Activated T-helper 1 cell treated with Interleukin-2 at 50 U/mL for 16 hours (primary cell): ENCODE data around the gene KMT2B.
A peak's percentile ranks its signal among the peaks of the same experiment; 100 is the strongest.

ENCODE experiments used
- DNase-seq: peaks from one replicate; pipeline ENCODE4 v3.0.0-alpha.2; 2020; ENCODE audit warnings: low read depth

KMT2B gene

DNA sequence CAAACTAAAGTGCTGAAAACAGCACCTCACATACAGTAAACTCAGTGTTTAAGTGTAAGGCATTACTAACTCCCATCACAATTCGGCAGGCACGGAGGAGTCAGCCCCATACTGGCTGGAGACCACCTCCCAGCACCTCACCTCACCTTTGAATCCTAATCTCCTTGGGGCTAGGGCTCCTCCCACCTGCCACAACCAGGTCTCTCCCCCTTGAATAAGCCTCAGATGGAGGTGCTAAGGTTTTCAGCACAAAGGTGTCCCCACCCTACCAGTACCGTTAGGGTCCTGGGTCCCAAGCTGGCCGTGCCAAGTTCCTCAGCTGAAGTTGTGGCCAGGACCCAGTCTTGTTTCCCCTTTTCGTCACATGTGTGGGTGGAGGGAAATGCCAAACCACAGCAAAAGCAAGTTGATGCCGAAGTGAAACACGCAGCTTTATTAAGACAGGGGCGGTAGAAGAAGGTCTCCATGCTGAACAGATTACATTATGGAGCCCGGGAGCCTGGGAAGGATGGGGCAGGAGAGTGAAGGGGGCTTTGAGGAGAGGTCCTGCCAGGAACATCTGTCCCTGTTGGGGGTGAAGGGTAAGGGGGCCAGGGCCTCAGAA, 24.4 kb downstream of the KMT2B start, which contains the start of gene IGFLR1:
TSS of gene IGFLR1 (minus strand) at position 332 of the 604 bp plus-strand sequence. CDS start 1,272 bp downstream, outside the sequence.
- peak; percentile 42 for DNase-seq

DNA sequence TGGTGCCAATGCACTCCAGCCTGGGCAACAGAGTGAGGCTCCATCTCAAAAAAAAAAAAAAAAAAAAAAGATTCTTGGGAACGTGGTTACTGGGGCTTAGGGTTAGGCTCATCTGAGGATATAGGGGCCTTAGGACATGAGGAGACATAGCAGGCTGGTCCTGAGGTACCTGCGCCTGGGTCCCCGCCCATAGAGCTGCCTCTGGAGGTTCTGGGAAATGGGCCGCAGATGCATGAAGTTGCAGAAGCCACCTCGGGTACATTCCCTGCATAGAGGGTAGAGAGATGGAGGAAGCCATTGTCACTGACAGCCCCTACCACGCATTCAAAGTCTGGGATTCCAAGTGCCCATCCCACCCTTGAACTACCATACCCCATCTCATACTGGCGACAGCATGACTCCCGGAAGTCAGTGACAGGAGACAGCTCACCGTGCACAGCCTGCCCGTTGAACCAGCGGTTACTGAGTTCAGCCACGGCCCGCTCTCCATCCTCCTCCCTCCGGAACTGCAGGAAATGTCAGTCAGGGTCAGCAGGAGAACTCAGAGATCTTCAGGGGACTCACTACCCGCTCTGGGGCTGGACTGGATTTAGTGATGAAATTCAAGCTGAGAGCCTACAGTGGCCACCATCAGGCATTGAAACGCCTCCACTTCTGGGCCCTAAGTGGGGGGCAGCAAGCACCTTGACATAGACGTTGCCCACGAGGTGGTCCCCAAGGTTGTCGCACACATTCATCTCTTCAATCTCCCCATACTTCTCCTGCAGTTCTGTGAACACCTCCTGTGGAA, 26.0 kb downstream of the KMT2B start:
- no peak for DNase-seq

DNA sequence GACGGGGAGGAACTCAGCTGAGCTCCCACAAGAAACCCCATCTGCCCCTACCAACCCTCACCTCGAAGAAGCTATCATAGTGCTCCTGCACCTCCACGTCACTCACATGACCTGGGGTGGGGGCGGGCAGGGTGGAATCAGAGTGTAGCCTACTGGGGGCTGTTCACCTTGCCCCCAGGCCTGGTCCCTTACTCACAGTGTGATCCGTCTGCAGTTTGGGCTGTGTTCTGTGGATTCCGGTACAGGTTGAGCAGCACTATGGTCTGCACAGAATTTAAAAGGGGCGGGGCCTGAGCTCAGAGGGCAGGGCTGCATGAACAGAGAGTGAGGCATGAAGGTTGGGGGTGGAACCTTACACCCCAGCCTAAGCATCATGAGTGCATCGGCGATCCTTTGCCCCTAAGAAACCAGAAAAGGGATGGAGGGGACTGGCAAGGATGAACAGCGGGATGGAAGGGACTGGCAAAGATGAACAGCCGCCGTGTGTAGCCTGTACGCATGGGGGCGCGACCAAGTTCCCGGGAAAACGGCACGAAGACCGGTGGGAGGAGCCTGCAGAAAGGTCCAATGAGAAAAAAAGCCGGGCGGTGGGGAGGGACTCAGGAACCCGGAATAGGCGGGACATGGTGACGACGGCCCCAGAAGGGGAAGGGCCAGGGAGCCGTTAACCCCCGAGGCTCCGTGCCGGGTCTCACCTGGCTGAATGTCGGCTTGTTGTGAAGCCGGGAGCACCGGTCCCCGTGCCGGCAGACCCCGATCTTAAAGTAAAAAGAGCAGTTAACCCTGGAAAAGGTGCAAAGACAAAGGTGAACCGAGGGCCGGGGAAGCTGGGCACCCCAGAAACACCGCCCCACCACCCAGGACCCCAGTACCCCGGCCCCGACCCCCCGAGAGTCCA, 26.9 kb downstream of the KMT2B start:
- DNase-seq: peak; percentile 83

DNA sequence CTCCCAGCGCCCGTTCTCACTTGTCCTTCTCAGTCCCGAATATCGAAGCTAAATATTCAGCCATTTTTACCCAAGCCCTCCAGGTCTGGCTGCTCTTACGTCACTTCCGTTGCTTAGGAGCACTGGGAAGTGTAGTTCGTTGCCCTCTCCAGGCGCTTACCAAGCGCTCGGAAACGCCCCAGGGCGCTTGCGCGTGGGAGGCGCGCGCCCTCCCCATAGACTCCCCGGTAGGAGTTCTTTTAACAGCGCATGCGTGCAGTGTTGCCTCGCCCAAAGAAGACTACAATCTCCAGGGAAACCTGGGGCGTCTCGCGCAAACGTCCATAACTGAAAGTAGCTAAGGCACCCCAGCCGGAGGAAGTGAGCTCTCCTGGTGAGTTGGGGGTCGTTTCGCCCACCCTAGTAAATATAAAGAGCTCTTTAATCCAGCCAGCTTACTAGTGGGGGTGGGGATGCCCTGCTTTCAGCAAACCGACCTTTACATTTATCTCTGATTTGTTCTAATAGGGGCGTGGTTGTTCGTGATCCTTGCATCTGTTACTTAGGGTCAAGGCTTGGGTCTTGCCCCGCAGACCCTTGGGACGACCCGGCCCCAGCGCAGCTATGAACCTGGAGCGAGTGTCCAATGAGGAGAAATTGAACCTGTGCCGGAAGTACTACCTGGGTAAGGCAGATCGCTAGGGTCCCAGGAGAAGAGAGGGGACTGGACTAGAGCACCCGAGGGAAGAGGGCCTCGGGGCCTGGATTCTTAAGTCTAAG, 27.7 kb downstream of the KMT2B start, which contains the start of the genes PSENEN and U2AF1L4:
TSS of gene PSENEN (plus strand) at position 324 of the 759 bp plus-strand sequence. CDS start at position 604, 280 bp downstream.
TSS of gene U2AF1L4 (minus strand) at position 91 of the 759 bp plus-strand sequence. CDS start at position 64, 27 bp downstream.
- DNase-seq: peak; percentile 96

DNA sequence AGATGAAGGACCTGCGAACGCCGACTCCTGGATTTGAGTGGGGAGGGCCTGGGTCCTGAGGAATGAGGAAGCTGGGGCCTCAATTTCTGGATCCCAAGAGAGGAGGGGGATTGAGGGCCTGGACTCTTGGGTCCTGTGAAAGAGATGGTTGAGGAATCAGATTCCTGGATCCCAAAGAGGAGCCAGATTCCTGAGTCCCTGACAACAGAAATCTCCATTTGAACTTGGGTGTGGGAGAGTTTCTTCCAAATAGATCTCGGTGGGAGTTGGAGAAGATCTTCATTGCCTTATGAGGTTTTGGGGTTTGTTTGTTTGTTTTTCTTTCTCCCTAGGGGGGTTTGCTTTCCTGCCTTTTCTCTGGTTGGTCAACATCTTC, 28.3 kb downstream of the KMT2B start:
- DNase-seq: no peak

DNA sequence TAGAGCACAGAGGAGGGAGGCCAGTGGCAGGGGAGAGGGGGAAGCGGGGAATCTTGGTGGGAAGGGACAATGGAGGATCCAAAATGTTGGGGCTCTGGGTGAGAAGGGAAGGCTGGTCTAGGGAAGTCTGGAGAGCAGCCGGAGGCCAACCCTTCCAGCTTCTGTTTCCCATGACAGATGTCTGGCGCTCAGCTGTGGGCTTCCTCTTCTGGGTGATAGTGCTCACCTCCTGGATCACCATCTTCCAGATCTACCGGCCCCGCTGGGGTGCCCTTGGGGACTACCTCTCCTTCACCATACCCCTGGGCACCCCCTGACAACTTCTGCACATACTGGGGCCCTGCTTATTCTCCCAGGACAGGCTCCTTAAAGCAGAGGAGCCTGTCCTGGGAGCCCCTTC, 28.7 kb downstream of the KMT2B start:
- no peak for DNase-seq

DNA sequence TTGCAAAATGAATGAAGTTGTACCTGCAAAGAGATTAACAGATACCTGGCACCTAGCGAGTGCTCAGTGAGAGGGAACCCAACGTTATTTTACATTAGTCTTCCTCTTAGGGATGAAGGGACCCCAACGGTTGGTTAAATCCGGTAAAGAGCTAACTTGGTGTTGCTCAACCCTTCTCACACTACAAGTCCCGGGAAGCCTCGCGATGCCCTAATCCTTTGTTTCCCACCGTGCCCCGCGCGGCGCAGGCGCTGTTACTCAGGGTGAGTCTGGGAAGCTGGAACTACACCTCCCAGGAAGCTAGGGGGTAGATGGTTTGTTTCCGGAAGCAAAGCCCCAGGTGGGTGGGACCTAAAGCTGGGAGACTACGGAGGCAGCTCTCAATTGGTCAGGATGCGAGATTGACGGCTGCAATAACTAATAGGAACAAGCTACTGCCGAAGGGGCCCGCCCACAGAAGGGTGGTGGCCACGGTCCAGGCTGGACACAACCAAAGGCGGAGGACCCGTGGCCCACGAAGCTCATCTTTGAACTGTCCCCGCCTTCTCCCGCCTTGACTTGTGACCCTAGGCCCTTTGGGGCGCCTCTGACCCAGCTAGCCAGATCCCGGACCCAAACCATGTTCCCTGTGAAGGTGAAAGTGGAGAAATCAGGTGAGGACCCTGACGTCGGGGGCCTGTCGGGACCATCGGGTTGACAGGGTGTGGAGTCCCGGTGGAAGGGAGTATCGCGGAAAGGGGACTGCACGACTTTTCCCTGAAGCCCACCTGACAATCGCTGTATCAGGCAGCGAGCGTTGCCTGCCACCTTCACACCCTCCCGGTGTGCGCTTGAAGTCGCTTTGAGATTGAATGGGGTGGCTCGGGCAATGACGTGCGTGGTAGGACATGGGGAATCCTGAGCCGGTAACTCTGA, 30.6 kb downstream of the KMT2B start, which contains the start of gene LIN37:
TSS of gene LIN37 (plus strand) at position 471 of the 915 bp plus-strand sequence. CDS start at position 620, 149 bp downstream.
- DNase-seq: peak; percentile 98

DNA sequence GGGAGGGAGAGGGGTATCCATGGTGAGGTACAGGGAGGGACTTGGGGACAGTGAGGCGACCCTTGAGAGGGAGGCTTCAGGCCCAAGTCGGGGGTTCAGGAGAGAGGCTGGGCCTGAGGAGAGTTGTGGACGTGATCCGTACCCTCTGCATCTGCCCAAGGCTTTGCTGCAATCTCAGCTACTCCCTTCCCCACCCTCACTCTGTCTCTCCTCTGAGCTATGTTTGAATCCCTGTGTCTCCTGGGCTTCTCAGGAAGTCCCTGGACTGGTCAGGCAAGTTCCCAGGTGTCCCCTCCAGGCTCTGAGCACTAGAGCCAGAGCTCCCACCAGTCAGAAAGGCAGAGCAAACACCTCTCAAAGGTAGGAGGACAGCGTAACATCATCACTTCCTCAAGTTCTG, 32.4 kb downstream of the KMT2B start:
- DNase-seq: no peak

DNA sequence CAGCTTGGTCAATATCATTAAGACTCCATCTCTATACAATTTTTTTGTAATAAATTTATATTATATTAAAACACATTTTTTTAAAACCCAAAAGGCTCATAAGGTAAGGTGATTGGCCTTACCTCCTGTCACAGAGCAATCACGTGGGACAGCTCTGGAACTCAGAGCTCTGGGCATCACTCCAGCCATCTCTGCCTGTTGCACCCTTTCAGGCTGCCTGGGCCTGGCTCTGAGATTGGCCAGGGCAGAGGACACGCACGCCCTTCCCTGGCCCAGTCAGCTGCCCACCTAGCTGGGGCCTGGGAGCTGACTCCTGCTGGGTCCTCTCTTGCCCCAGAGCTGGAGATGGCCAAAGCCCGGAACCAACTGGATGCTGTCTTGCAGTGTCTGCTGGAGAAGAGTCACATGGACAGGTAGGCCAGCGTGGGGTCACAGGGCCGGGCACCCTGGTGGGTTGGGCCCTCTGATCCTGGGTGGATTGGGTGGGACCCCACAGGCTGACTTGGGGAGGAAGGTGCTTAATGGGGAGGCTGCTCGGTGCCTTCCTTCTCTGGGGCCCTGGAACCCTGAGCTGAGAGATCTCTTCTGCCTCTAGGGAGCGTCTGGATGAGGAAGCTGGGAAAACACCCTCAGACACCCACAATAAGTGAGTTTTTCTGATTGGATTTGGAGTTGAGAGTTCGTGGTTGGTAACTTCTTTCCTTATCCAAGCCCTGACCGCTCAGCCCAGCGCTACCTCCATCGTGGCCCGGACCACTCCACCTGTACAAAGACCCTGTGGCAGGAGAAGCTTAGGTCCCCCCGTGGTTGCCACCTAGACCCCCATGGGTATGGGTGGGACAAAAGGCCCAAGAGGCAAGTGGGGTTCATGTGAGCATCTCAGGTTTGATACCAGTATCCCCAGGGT, 34.3 kb downstream of the KMT2B start:
- no peak for DNase-seq

DNA sequence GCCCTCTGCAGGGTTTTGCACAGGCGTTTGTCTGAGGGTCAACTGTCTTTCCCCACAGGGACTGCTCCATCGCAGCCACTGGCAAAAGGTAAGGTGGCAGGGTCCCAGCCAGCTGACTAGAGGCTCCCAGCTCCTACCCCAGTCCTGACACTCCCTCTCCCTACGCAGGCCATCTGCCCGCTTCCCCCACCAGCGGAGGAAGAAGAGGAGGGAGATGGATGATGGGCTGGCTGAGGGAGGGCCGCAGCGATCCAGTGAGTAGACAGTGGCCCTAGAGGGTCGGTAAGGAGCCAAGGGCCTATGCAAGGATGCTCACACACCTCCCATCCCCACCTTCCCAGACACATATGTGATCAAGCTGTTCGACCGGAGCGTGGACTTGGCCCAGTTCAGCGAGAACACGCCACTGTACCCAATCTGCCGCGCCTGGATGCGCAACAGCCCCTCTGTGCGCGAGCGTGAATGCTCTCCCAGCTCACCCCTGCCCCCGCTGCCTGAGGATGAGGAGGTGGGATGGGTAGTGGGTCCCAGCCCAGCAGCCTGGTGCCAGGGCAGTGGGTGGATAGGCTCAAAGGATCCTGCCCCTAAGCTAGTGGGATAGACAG, 35.0 kb downstream of the KMT2B start:
- no peak for DNase-seq

DNA sequence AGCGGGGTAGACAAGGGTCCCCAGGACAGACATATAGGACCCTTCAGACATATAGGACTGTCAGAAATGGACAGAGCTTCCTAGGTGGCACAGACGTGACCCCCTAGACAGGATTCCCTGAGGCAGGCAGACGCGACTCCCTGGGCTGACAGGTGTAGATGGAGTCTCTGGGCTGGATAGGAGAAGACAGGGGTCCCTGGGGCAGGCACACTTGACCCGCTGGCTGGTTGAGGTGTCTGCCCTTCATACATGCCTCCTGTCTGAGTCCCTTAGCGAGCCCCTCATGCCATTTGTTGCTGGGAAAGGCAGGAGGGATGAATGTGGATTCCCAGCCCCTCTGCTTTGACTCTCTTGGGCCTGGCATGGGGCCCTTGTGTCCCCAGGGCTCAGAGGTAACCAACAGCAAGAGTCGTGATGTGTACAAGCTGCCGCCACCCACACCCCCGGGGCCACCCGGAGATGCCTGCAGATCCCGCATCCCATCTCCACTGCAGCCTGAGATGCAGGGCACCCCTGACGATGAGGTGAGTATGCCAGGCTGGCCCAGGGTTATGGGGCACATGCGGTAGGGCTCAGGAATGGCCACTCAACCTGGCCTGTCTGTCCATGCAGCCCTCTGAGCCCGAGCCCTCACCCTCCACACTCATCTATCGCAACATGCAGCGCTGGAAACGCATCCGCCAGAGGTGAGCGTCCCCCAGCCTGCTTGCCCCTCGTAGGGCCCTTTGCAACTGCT, 36.0 kb downstream of the KMT2B start:
- no peak for DNase-seq

DNA sequence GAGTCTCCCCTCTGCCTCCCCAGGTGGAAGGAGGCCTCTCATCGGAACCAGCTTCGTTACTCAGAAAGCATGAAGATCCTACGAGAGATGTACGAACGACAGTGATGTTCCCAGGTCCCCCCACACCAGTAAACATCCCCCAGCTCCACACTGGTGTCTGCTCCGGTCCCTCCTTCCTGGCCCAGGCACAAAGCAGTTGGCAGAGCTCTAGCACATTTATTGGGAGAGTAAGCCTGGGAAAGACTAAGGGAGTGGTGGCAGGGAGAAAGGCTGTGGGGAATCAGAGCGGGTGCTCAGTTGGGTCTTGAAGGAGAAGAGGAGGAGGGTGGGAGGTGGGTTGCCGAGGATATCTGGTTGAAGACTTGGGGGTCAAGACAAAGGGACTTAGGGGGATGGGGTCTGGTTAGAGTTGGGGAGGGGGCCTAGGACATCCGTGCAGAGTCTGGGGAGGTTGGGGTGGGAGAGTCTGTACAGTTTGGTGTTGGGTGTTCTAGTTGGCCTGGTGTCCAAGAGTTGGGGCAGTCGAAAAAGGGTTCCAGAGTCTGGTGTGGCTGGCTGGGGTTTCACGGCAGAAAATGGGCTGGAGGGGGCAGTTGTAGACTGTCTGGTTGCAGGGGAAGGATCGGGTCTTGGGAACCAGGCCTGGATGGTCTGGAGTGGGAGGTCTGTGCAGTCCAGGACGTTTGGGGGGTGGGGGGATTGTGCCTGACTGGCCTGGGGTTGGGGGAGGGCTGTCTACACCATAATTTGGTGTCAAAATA, 36.7 kb downstream of the KMT2B start:
- DNase-seq: no peak

DNA sequence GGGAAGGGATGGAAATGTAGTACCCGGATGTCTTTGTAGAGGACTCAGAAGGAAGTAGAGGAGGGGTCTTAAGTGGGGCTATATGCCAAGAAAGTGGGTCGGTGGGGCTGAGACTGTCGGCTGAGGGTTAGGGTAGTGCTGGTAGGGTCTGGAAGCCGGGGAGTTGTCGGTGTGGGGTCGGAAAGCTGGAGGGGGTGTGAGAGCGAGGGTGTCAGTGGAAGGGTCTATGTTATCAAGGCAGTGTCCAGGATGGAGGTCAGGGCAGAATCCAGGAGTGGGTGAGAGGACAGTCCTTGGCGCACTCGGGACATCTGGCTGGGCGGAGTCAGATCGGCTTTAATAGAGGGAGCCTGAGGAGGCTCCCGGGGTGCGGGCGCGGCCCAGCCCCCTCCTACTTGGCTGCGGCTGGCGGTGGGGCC, 37.3 kb downstream of the KMT2B start:
- no peak for DNase-seq

DNA sequence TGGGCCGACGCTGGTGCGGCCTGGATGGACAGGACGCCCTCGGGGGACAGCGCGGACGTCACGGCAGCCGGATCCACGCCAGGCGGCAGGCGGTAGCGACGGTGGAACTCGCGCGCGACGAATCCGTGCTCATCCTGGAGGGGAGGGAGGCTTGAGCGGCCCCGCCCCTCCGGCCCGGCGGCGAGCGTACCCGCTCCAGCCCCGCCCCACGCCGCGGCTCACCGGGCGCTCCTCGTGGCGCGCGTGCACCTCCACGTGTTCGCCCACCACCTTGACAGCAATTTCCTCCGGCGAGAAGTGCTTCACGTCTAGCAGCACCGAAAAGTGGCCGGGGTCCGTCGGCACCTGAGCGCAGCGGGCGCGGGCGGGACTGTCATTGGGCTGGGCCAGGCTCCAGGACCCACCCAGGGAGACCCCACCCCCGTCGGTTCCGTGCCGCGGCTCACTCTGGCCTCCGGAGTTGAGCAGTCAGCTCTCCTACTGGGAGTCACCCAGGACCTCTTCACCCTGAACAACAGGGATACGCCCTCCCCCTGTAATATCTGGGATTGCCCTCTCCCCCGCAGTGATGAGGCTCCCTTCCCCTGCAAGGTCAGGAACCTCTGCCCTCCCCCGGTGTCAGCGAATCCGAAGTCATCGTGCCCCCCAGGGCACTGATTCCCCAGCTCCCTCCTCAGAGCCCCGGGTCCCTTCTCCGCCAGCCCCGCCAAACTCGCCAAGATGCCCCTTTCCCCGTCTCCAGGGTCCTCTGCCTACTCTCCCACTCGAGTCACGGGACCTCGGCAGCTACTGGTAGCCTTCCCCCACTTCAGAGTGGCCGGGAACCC, 38.0 kb downstream of the KMT2B start:
- peak; percentile 53 for DNase-seq

DNA sequence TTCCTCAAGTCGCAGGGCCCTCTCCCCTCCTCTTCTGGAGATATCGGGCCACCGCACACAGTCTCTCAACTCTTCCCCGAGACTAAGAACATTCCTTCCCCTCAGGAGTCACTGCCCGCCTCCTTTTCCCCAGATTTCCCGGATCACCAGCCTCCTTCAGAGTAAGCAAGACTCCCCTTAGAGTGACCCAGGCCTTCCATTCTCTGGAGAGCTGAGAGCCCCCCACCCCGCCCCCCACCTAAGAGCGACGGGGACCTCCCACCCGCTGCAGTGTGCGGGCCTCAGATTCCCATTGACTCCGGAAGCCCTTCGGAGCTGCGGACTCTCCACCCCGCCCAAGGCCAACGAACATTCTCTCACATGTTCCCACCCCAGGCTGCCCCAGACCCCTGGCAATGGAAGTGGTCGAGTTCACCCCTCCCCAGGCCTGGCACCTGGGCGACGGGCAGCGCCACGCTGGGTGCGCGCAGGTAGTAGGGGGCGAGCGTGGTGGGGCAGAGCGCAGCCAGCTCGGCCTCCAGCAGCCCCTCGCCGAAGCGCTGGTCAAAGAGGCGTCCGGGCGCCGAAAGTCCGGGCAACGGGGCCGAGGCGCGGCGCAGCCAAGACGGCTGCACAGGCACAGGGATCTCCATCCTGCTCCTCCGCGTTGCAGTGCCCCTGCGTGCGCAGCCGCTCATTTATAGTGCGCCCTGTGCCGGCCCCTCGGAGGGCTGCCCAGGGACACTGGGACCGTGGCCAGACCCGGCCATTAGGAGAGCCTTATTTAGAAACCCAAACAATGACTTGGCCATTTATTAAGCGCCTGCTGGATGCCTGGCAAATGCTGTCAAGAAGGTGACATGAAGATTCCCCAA, 38.8 kb downstream of the KMT2B start, which contains the start of gene HSPB6:
TSS of gene HSPB6 (minus strand) at position 653 of the 854 bp plus-strand sequence. CDS start at position 632, 21 bp downstream.
- DNase-seq: no peak
